ENCODE data around the gene ARFRP1.
"Not testable (repeated sequence)": the region's sequence is repeated elsewhere in the genome, so short reads cannot be mapped to it uniquely, and the experiment has no call there.

Gene ARFRP1

GRCh38 chr20:63653041-63653973, 54.5 kb downstream of the ARFRP1 start, which contains the start of gene STMN3:
STMN3 (minus strand) TSS chr20:63653424; CDS start chr20:63653345, 79 bp downstream.
- peak; percentile 60 for DNase-seq

- DNase-seq = no peak
Measured at GRCh38 chr20:63652192-63652980, 55.4 kb downstream of the ARFRP1 start.

GRCh38 chr20:63651942-63652191, 55.9 kb downstream of the ARFRP1 start:
- DNase-seq = no peak

GRCh38 chr20:63650486-63650885, 57.3 kb downstream of the ARFRP1 start:
- not testable (repeated sequence) for DNase-seq

GRCh38 chr20:63648895-63649589, 58.7 kb downstream of the ARFRP1 start:
- no peak for DNase-seq
